ENCODE data around the gene ZNF335. TPM values are rescaled to one million over a fixed set of nuclear protein-coding genes. Genes with fewer than 3 reads are reported as not detected.

ZNF335 gene
- total and polyA plus RNA-seq, 5 experiments from 2014 or later: 6.4 to 56.2 (median 13.2) TPM

- H3K4me1 Mint-ChIP-seq: peaks cover 12 to 27% (median 23%) of the 10 kb centered on the region in 4 donors
- peak overlapping the region in 3 of 10 donors; percentile 9 to 20 (median 18) for H3K27ac Mint-ChIP-seq
- DNase-seq (no peak), ATAC-seq (no peak)
- peaks cover 0 to 5% (median 0%) of the 10 kb centered on the region in 5 donors for H3K27me3 Mint-ChIP-seq
- H3K4me3 Mint-ChIP-seq: no peak overlapping the region
- H3K9me3 Mint-ChIP-seq: peaks cover 0 to 4% (median 0%) of the 10 kb centered on the region in 9 donors
- POLR2A ChIA-PET: interaction anchor here (4.2 to 8.6 kb wide), 2 partner anchors 15 to 32 kb away, joined by 23 to 216 read pairs; partner anchors contain the start of gene PCIF1
- H3K36me3 Mint-ChIP-seq: peaks cover 0 to 50% (median 0%) of the 10 kb centered on the region in 3 donors
Observed at GRCh38 chr20:45968081-45968671, 3.8 kb downstream of the ZNF335 start.

- no peak overlapping the region for H3K4me3 Mint-ChIP-seq
- POLR2A ChIA-PET: no interaction called here
- H3K4me1 Mint-ChIP-seq: peaks cover 13 to 27% (median 21%) of the 10 kb centered on the region in 4 donors
Observed at GRCh38 chr20:45967551-45968080, 4.4 kb downstream of the ZNF335 start.

GRCh38 chr20:45965169-45966002, 6.6 kb downstream of the ZNF335 start:
- peak overlapping the region in 1 of 10 donors; percentile 76 for H3K27ac Mint-ChIP-seq
- DNase-seq: no peak
- ATAC-seq: no peak
- H3K4me1 Mint-ChIP-seq: peaks cover 8 to 15% (median 12%) of the 10 kb centered on the region in 4 donors
- peaks cover 0 to 74% (median 8%) of the 10 kb centered on the region in 3 donors for H3K36me3 Mint-ChIP-seq
- H3K9me3 Mint-ChIP-seq: no peaks in the 10 kb centered on the region
- POLR2A ChIA-PET: interaction anchor here (0.7 to 1.4 kb wide), 4 partner anchors 8 to 75 kb away, joined by 3 to 6 read pairs (median 4); partner anchors contain the start of genes CTSA, NEURL2 and PCIF1
- no peak overlapping the region for H3K4me3 Mint-ChIP-seq
- H3K27me3 Mint-ChIP-seq: no peaks in the 10 kb centered on the region

More at GRCh38 chr20:45967551-45968080, 4.4 kb downstream of the ZNF335 start:
- H3K27ac Mint-ChIP-seq: no peak overlapping the region
- H3K27me3 Mint-ChIP-seq: peaks cover 0 to 5% (median 0%) of the 10 kb centered on the region in 5 donors
- DNase-seq: no peak
- ATAC-seq: no peak
- H3K9me3 Mint-ChIP-seq: peaks cover 0 to 4% (median 0%) of the 10 kb centered on the region in 9 donors
- peaks cover 0 to 55% (median 0%) of the 10 kb centered on the region in 3 donors for H3K36me3 Mint-ChIP-seq

GRCh38 chr20:45964006-45964400, 8.0 kb downstream of the ZNF335 start:
- H3K36me3 Mint-ChIP-seq: peaks cover 0 to 83% (median 21%) of the 10 kb centered on the region in 3 donors
- POLR2A ChIA-PET: interaction anchor here (2.3 kb wide), 1 partner anchor 29 kb away, joined by 5 read pairs; no protein-coding TSS in a partner anchor

GRCh38 chr20:45963059-45964005, 8.7 kb downstream of the ZNF335 start:
- ATAC-seq (peak; percentile 58 to 63), DNase-seq (peak in 2 of 10 donors; percentile 34 to 43)
- H3K4me3 Mint-ChIP-seq: no peak overlapping the region
- peak overlapping the region in 3 of 10 donors; percentile 36 to 87 (median 74) for H3K27ac Mint-ChIP-seq
- POLR2A ChIA-PET: interaction anchor here (0.8 to 2.3 kb wide), 3 partner anchors 10 to 29 kb away, joined by 3 to 5 read pairs (median 4); no protein-coding TSS in a partner anchor
- no peaks in the 10 kb centered on the region for H3K9me3 Mint-ChIP-seq
- peaks cover 0 to 4% (median under 1%) of the 10 kb centered on the region in 4 donors for H3K4me1 Mint-ChIP-seq
- H3K36me3 Mint-ChIP-seq: peaks cover 5 to 85% (median 28%) of the 10 kb centered on the region in 3 donors
- H3K27me3 Mint-ChIP-seq: no peaks in the 10 kb centered on the region

More at GRCh38 chr20:45964006-45964400, 8.0 kb downstream of the ZNF335 start:
- H3K4me3 Mint-ChIP-seq: no peak overlapping the region
- DNase-seq (no peak), ATAC-seq (no peak)
- peak overlapping the region in 1 of 10 donors; percentile 29 for H3K27ac Mint-ChIP-seq
- no peaks in the 10 kb centered on the region for H3K27me3 Mint-ChIP-seq
- H3K4me1 Mint-ChIP-seq: peaks cover 0 to 4% (median under 1%) of the 10 kb centered on the region in 4 donors
- H3K9me3 Mint-ChIP-seq: no peaks in the 10 kb centered on the region

GRCh38 chr20:45962031-45962755, 9.8 kb downstream of the ZNF335 start:
- POLR2A ChIA-PET: interaction anchor here (0.6 to 2.3 kb wide), 5 partner anchors 8 to 28 kb away, joined by 3 to 8 read pairs (median 4); no protein-coding TSS in a partner anchor
- peaks cover 0 to 4% (median under 1%) of the 10 kb centered on the region in 4 donors for H3K4me1 Mint-ChIP-seq
- H3K9me3 Mint-ChIP-seq: no peaks in the 10 kb centered on the region
- no peak for DNase-seq
- H3K27ac Mint-ChIP-seq: peak overlapping the region in 1 of 10 donors; percentile 18
- ATAC-seq: no peak
- H3K4me3 Mint-ChIP-seq: no peak overlapping the region
- H3K27me3 Mint-ChIP-seq: no peaks in the 10 kb centered on the region
- peaks cover 5 to 88% (median 29%) of the 10 kb centered on the region in 3 donors for H3K36me3 Mint-ChIP-seq

GRCh38 chr20:45959956-45960630, 11.9 kb downstream of the ZNF335 start:
- peaks cover 5 to 86% (median 29%) of the 10 kb centered on the region in 3 donors for H3K36me3 Mint-ChIP-seq
- DNase-seq: no peak
- no peaks in the 10 kb centered on the region for H3K27me3 Mint-ChIP-seq
- peaks cover 0 to 4% (median under 1%) of the 10 kb centered on the region in 4 donors for H3K4me1 Mint-ChIP-seq
- POLR2A ChIA-PET: interaction anchor here (1.0 to 2.9 kb wide), 4 partner anchors 8 to 67 kb away, joined by 3 to 13 read pairs (median 6); no protein-coding TSS in a partner anchor
- peak overlapping the region in 1 of 10 donors; percentile 38 for H3K27ac Mint-ChIP-seq
- no peak for ATAC-seq
- H3K9me3 Mint-ChIP-seq: no peaks in the 10 kb centered on the region
- no peak overlapping the region for H3K4me3 Mint-ChIP-seq

GRCh38 chr20:45959126-45959525, 12.9 kb downstream of the ZNF335 start:
- DNase-seq: peak in 1 of 10 donors; percentile 60
- no peaks in the 10 kb centered on the region for H3K27me3 Mint-ChIP-seq
- POLR2A ChIA-PET: interaction anchor here (1.2 to 2.9 kb wide), 3 partner anchors 10 to 66 kb away, joined by 4 to 13 read pairs (median 9); no protein-coding TSS in a partner anchor
- no peak for ATAC-seq
- peaks cover 0 to 4% (median under 1%) of the 10 kb centered on the region in 4 donors for H3K4me1 Mint-ChIP-seq
- H3K36me3 Mint-ChIP-seq: peaks cover 5 to 82% (median 29%) of the 10 kb centered on the region in 3 donors
- no peak overlapping the region for H3K27ac Mint-ChIP-seq
- no peak overlapping the region for H3K4me3 Mint-ChIP-seq
- no peaks in the 10 kb centered on the region for H3K9me3 Mint-ChIP-seq

- peaks cover 0 to 4% (median under 1%) of the 10 kb centered on the region in 4 donors for H3K4me1 Mint-ChIP-seq
- no peak for DNase-seq
- peak overlapping the region in 2 of 10 donors; percentile 7 to 88 for H3K27ac Mint-ChIP-seq
- H3K27me3 Mint-ChIP-seq: no peaks in the 10 kb centered on the region
- no peak for ATAC-seq
- H3K4me3 Mint-ChIP-seq: no peak overlapping the region
- H3K9me3 Mint-ChIP-seq: no peaks in the 10 kb centered on the region
- POLR2A ChIA-PET: interaction anchor here (1.2 to 2.9 kb wide), 3 partner anchors 9 to 15 kb away, joined by 4 to 13 read pairs (median 9); no protein-coding TSS in a partner anchor
- H3K36me3 Mint-ChIP-seq: peaks cover 5 to 80% (median 29%) of the 10 kb centered on the region in 3 donors
Observed at GRCh38 chr20:45958593-45958992, 13.4 kb downstream of the ZNF335 start.
